Trophoblast cell (in vitro differentiated cells and primary cell): Measurements from ENCODE around the gene KCNIP2.

Source experiments
- DNase-seq, 2 donors: peaks; one replicate each; pipeline ENCODE4 v3.0.0-alpha.2; 2016
- H2AFZ ChIP-seq: 2 replicates; pipeline ENCODE4 v1.6.1; 2013; ENCODE audit warnings: low read length, moderate library complexity, mild to moderate bottlenecking; ENCODE audit not compliant: insufficient read depth, poor library complexity
- H2AK5ac ChIP-seq: 2 replicates; pipeline ENCODE4 v1.6.1; 2013; ENCODE audit warnings: mild to moderate bottlenecking, low read length
- H2BK120ac ChIP-seq: 2 replicates; pipeline ENCODE4 v1.6.1; 2013; ENCODE audit warnings: low read length, mild to moderate bottlenecking, moderate library complexity; ENCODE audit not compliant: insufficient read depth, poor library complexity
- H2BK12ac ChIP-seq: 2 replicates; pipeline ENCODE4 v1.6.1; 2013; ENCODE audit warnings: mild to moderate bottlenecking, low read length, moderate library complexity
- H2BK5ac ChIP-seq: 2 replicates; pipeline ENCODE4 v1.6.1; 2013; ENCODE audit warnings: low read length, low read depth, moderate library complexity, mild to moderate bottlenecking; ENCODE audit not compliant: poor library complexity
- H3K14ac ChIP-seq: 2 replicates; pipeline ENCODE4 v1.6.1; 2013; ENCODE audit warnings: mild to moderate bottlenecking, low read length
- H3K18ac ChIP-seq: 2 replicates; pipeline ENCODE4 v1.6.1; 2013; ENCODE audit warnings: mild to moderate bottlenecking, low read length
- H3K23ac ChIP-seq: 2 replicates; pipeline ENCODE4 v1.6.1; 2013; ENCODE audit warnings: low read length
- H3K27ac ChIP-seq: 2 replicates; pipeline ENCODE4 v1.5.1; 2013; ENCODE audit warnings: low read depth, mild to moderate bottlenecking, inconsistent platforms, low read length, moderate library complexity
- H3K27me3 ChIP-seq: 2 replicates; pipeline ENCODE4 v1.6.1; 2013; ENCODE audit warnings: inconsistent platforms, mild to moderate bottlenecking, low read length, moderate library complexity; ENCODE audit not compliant: insufficient read depth
- H3K36me3 ChIP-seq, 2 experiments: 1 replicate in 1 of 2; 2 replicates in 1 of 2; pipeline ENCODE4 v1.6.1; 2013; ENCODE audit warnings: low read length in 2 of 2, mild to moderate bottlenecking in 2 of 2, moderate library complexity in 1 of 2; ENCODE audit not compliant: insufficient read depth in 2 of 2, control insufficient read depth in 1 of 2
- H3K4ac ChIP-seq: 2 replicates; pipeline ENCODE4 v1.6.1; 2013; ENCODE audit warnings: low read depth, mild to moderate bottlenecking, low read length, moderate library complexity
- H3K4me1 ChIP-seq, 2 experiments: 1 replicate in 1 of 2; 2 replicates in 1 of 2; pipeline ENCODE4 v1.6.1; 2013; ENCODE audit warnings: low read length in 2 of 2, mild to moderate bottlenecking in 2 of 2, moderate library complexity in 1 of 2; ENCODE audit not compliant: insufficient read depth in 2 of 2, control insufficient read depth in 1 of 2
- H3K4me2 ChIP-seq: 2 replicates; pipeline ENCODE4 v1.6.1; 2013; ENCODE audit warnings: inconsistent platforms, mild to moderate bottlenecking, low read length, moderate library complexity
- H3K4me3 ChIP-seq: 2 replicates; pipeline ENCODE4 v1.5.1; 2013; ENCODE audit warnings: mild to moderate bottlenecking, low read depth, low read length, inconsistent platforms
- H3K79me1 ChIP-seq: one replicate; pipeline ENCODE4 v1.6.1; 2013; ENCODE audit warnings: low read length
- H3K79me2 ChIP-seq: 2 replicates; pipeline ENCODE4 v1.6.1; 2013; ENCODE audit warnings: low read length, mild to moderate bottlenecking; ENCODE audit not compliant: control insufficient read depth, insufficient read depth, poor library complexity
- H3K9ac ChIP-seq: 2 replicates; pipeline ENCODE4 v1.6.1; 2013; ENCODE audit warnings: mild to moderate bottlenecking, low read length
- H3K9me3 ChIP-seq: 2 replicates; pipeline ENCODE4 v1.6.1; 2013; ENCODE audit warnings: low read depth, mild to moderate bottlenecking, control low read depth, inconsistent platforms, low read length; ENCODE audit not compliant: insufficient read depth
- H4K12ac ChIP-seq: 2 replicates; pipeline ENCODE4 v1.6.1; 2013; ENCODE audit warnings: low read depth, mild to moderate bottlenecking, low read length, moderate library complexity
- H4K8ac ChIP-seq: 2 replicates; pipeline ENCODE4 v1.6.1; 2013; ENCODE audit warnings: low read depth, mild to moderate bottlenecking, low read length, moderate library complexity
- H4K91ac ChIP-seq: one replicate; pipeline ENCODE4 v1.6.1; 2013; ENCODE audit warnings: low read depth, mild to moderate bottlenecking, low read length, moderate library complexity
- WGBS: extraction: QIAGEN DNeasy Blood & Tissue Kit; methylation state at CpG from one replicate; pipeline ENCODE4 v1.1.7; 2013; ENCODE audit warnings: missing lambda C conversion rate; ENCODE audit not compliant: insufficient read length, insufficient coverage; ENCODE audit errors: extremely low coverage; 5-methylcytosine and 5-hydroxymethylcytosine counted together

The KCNIP2 gene

GRCh38 chr10:101783736-101784118 lies 59.9 kb downstream of the KCNIP2 start:
- Histone ChIP-seq H2BK12ac (no peak overlapping the region), H2BK120ac (no peak overlapping the region), H4K91ac (no peak overlapping the region), H3K4ac (no peak overlapping the region), H3K23ac (no peak overlapping the region), H3K79me2 (no peaks in the 10 kb centered on the region), H3K4me3 (no peak overlapping the region), H3K27me3 (peaks cover 10% of the 10 kb centered on the region), H3K18ac (no peak overlapping the region), H3K79me1 (peaks cover 2% of the 10 kb centered on the region), H2BK5ac (no peak overlapping the region), H3K36me3 (peaks cover 17 to 24% of the 10 kb centered on the region in 2 experiments), H3K4me2 (peak overlapping the region; percentile 98), H2AFZ (peak overlapping the region; percentile 35), H4K12ac (peak overlapping the region; percentile 31), H3K9ac (peak overlapping the region; percentile 14), H3K27ac (no peak overlapping the region), H3K14ac (peak overlapping the region; percentile 40), H4K8ac (peak overlapping the region; percentile 82), H3K9me3 (peaks cover 3% of the 10 kb centered on the region), H3K4me1 (peaks cover 14 to 27% of the 10 kb centered on the region in 2 experiments), H2AK5ac (no peak overlapping the region)
- DNase-seq, result peak in 1 of 2 donors; percentile 30
- no CpG with 5 or more reads among the region's 10 CpGs for WGBS

- Histone ChIP-seq H3K4me3 (peak within 1 kb of the TSS; percentile 84), H2AFZ (peak within 1 kb of the TSS; percentile 96), H2BK120ac (no peak within 1 kb of the TSS), H3K14ac (peak within 1 kb of the TSS; percentile 40), H3K4ac (no peak within 1 kb of the TSS), H3K79me1 (peaks cover 2% of the 10 kb centered on the region), H2BK5ac (peak within 1 kb of the TSS; percentile 32), H3K4me2 (peak within 1 kb of the TSS; percentile 98), H3K23ac (no peak within 1 kb of the TSS), H4K12ac (peak within 1 kb of the TSS; percentile 31), H3K36me3 (peaks cover 12 to 19% of the 10 kb centered on the region in 2 experiments), H3K4me1 (peaks cover 14 to 27% of the 10 kb centered on the region in 2 experiments), H4K91ac (peak within 1 kb of the TSS; percentile 12), H3K9me3 (peaks cover 5% of the 10 kb centered on the region), H3K27me3 (peaks cover 17% of the 10 kb centered on the region), H3K27ac (no peak within 1 kb of the TSS), H2AK5ac (no peak within 1 kb of the TSS), H4K8ac (peak within 1 kb of the TSS; percentile 82), H3K18ac (peak within 1 kb of the TSS; percentile 16), H3K79me2 (no peaks in the 10 kb centered on the region), H3K9ac (peak within 1 kb of the TSS; percentile 54), H2BK12ac (no peak within 1 kb of the TSS)
- peak; percentile 74 to 77 for DNase-seq
- no CpG with 5 or more reads among the region's 57 CpGs for WGBS
These were observed 60.5 kb downstream of the KCNIP2 start, which contains the start of gene NPM3 for GRCh38 chr10:101782811-101783735. NPM3 (minus strand) TSS chr10:101783446; CDS start chr10:101783390, 56 bp downstream.

- H4K12ac ChIP-seq, result no peak overlapping the region
- H4K8ac ChIP-seq, result peak overlapping the region; percentile 44
- H2BK120ac ChIP-seq, result no peak overlapping the region
- no peak overlapping the region for H3K18ac ChIP-seq
- peaks cover 14 to 27% of the 10 kb centered on the region in 2 experiments for H3K4me1 ChIP-seq
- H3K9ac ChIP-seq, result peak overlapping the region; percentile 54
- H3K4me3 ChIP-seq, result peak overlapping the region; percentile 84
- no peak overlapping the region for H3K14ac ChIP-seq
- peak overlapping the region; percentile 98 for H3K4me2 ChIP-seq
- H3K79me1 ChIP-seq, result peaks cover 2% of the 10 kb centered on the region
- H3K36me3 ChIP-seq, result peaks cover 7 to 17% of the 10 kb centered on the region in 2 experiments
- no peak overlapping the region for H2BK5ac ChIP-seq
- no peak overlapping the region for H3K27ac ChIP-seq
- no peak overlapping the region for H2AFZ ChIP-seq
- H2AK5ac ChIP-seq, result no peak overlapping the region
- H3K9me3 ChIP-seq, result peaks cover 9% of the 10 kb centered on the region
- no CpG with 5 or more reads among the region's 17 CpGs for WGBS
- H3K79me2 ChIP-seq, result no peaks in the 10 kb centered on the region
- H2BK12ac ChIP-seq, result no peak overlapping the region
- peaks cover 26% of the 10 kb centered on the region for H3K27me3 ChIP-seq
- no peak overlapping the region for H3K23ac ChIP-seq
- no peak overlapping the region for H4K91ac ChIP-seq
- H3K4ac ChIP-seq, result no peak overlapping the region
- no peak for DNase-seq
These were observed 61.4 kb downstream of the KCNIP2 start for GRCh38 chr10:101781984-101782810.

GRCh38 chr10:101781655-101781983 lies 62.0 kb downstream of the KCNIP2 start:
- Histone ChIP-seq H3K4ac (no peak overlapping the region), H3K79me2 (no peaks in the 10 kb centered on the region), H3K9ac (no peak overlapping the region), H3K79me1 (peaks cover 2% of the 10 kb centered on the region), H2BK120ac (no peak overlapping the region), H2AK5ac (no peak overlapping the region), H3K18ac (no peak overlapping the region), H4K91ac (no peak overlapping the region), H3K27me3 (peaks cover 31% of the 10 kb centered on the region), H2BK12ac (no peak overlapping the region), H4K8ac (no peak overlapping the region), H2AFZ (no peak overlapping the region), H3K14ac (no peak overlapping the region), H2BK5ac (no peak overlapping the region), H3K4me3 (no peak overlapping the region), H3K4me2 (no peak overlapping the region), H3K23ac (no peak overlapping the region), H3K36me3 (peaks cover 3 to 12% of the 10 kb centered on the region in 2 experiments), H3K4me1 (peaks cover 14 to 27% of the 10 kb centered on the region in 2 experiments), H4K12ac (no peak overlapping the region), H3K9me3 (peaks cover 9% of the 10 kb centered on the region), H3K27ac (no peak overlapping the region)
- WGBS, result no CpG with 5 or more reads among the region's 7 CpGs
- no peak for DNase-seq
